Loucy (cell line): ENCODE data around the gene KCNQ5.

Experiments
- EZH2phosphoT487 ChIP-seq: fragments of 200-600 bp; IDR thresholded peaks from 2 replicates; pipeline ENCODE4 v1.6.1; 2018; ENCODE audit warnings: antibody characterized with exemption, mild to moderate bottlenecking, moderate library complexity, borderline replicate concordance
- TF ChIP-seq, protein P1 (sequence below): fragments of 200-600 bp; sonication (generic); conservative IDR thresholded peaks from 2 replicates; pipeline ENCODE4 v1.5.1; 2014; ENCODE audit warnings: mild to moderate bottlenecking, antibody characterized with exemption, low read length

DNA sequence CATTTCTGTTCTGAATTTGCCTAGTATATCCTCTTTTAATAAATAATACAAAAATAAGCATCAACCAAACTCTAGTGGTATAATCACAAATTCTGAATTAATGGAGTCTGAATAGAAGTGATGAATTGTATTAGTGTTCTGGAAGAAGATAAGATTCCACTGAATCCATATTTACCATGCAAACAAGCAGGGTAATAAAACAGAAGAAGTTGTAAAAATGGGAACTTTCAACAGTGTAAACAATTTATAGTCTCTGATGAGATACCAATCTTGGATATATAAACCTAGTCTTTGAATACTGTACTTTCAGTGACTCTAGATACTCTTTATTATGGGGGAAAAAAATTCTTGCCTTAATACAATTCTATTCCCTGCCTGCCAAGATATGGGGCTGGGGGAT, 405.8 kb downstream of the KCNQ5 start:
- TF ChIP-seq, protein P1, sequence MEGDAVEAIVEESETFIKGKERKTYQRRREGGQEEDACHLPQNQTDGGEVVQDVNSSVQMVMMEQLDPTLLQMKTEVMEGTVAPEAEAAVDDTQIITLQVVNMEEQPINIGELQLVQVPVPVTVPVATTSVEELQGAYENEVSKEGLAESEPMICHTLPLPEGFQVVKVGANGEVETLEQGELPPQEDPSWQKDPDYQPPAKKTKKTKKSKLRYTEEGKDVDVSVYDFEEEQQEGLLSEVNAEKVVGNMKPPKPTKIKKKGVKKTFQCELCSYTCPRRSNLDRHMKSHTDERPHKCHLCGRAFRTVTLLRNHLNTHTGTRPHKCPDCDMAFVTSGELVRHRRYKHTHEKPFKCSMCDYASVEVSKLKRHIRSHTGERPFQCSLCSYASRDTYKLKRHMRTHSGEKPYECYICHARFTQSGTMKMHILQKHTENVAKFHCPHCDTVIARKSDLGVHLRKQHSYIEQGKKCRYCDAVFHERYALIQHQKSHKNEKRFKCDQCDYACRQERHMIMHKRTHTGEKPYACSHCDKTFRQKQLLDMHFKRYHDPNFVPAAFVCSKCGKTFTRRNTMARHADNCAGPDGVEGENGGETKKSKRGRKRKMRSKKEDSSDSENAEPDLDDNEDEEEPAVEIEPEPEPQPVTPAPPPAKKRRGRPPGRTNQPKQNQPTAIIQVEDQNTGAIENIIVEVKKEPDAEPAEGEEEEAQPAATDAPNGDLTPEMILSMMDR, result no peak
- no peak for TF ChIP-seq EZH2phosphoT487
